PC-9 (cell line): Measurements from ENCODE around the gene PER1. TPM values are rescaled to one million over a fixed set of nuclear protein-coding genes. Genes with fewer than 3 reads are reported as not detected.

Source experiments
- BruUV-seq: library from RNA; stranded (reverse); fragments of 400-500 nt; replicated peaks from 2 replicates; lab custom pipeline; 2021; lab: Mats Ljungman, UMichigan
- CTCF ChIA-PET: fragments of 300-600 bp; sonication (Branson Sonifier 250); formaldehyde crosslinking; loops from one replicate; lab custom pipeline; 2022; ENCODE audit warnings: antibody characterized with exemption; lab: Charles Lee
- POLR2A ChIA-PET: fragments of 300-600 bp; sonication (Branson Sonifier 250); formaldehyde crosslinking; loops from one replicate; lab custom pipeline; 2022; ENCODE audit warnings: antibody characterized with exemption; ENCODE audit not compliant: unreplicated experiment; lab: Charles Lee
- DNase-seq, 2 experiments: peaks; one replicate each; pipeline versions ENCODE4 v3.0.0 to v3.0.0-alpha.2; 2015 to 2022; ENCODE audit warnings: mixed read lengths in 1 of 2
- H2AFZ ChIP-seq: fragments of 200-600 bp; sonication (generic); 2 replicates; pipeline ENCODE4 v1.8.1; 2017; ENCODE audit warnings: antibody characterized with exemption
- H3F3A ChIP-seq: fragments of 200-600 bp; sonication (generic); 2 replicates; pipeline ENCODE4 v1.8.1; 2017; ENCODE audit warnings: antibody characterized with exemption, mild to moderate bottlenecking, low read depth; ENCODE audit not compliant: insufficient read depth
- H3K27ac ChIP-seq: fragments of 200-600 bp; sonication (generic); 2 replicates; pipeline ENCODE4 v1.6.1; 2016; ENCODE audit warnings: mixed run types
- H3K27me3 ChIP-seq: fragments of 200-600 bp; sonication (generic); 2 replicates; pipeline ENCODE4 v1.6.1; 2016; ENCODE audit warnings: low read depth, mixed run types; ENCODE audit not compliant: insufficient read depth
- H3K36me3 ChIP-seq: fragments of 200-600 bp; sonication (generic); 2 replicates; pipeline ENCODE4 v1.6.1; 2016; ENCODE audit warnings: low read depth, mixed run types
- H3K4me1 ChIP-seq: fragments of 200-600 bp; sonication (generic); replicated peaks from 2 replicates; pipeline ENCODE4 v1.6.1; 2016; ENCODE audit warnings: mixed run types; ENCODE audit not compliant: insufficient read depth
- H3K4me2 ChIP-seq: fragments of 200-600 bp; sonication (generic); 2 replicates; pipeline ENCODE4 v1.6.1; 2017; ENCODE audit warnings: mixed run types
- H3K4me3 ChIP-seq: fragments of 200-600 bp; sonication (generic); 2 replicates; pipeline ENCODE4 v1.6.1; 2016; ENCODE audit warnings: mixed run types
- H3K79me2 ChIP-seq: fragments of 200-600 bp; sonication (generic); 2 replicates; pipeline ENCODE4 v1.6.1; 2017; ENCODE audit warnings: low read depth, mixed run types
- H3K9me2 ChIP-seq: fragments of 200-600 bp; sonication (generic); 2 replicates; pipeline ENCODE4 v1.8.1; 2017; ENCODE audit warnings: mild to moderate bottlenecking; ENCODE audit not compliant: insufficient read depth
- H3K9me3 ChIP-seq: fragments of 200-600 bp; sonication (generic); 2 replicates; pipeline ENCODE4 v1.8.1; 2016; ENCODE audit warnings: low read depth; ENCODE audit not compliant: insufficient read depth
- H4K20me1 ChIP-seq: fragments of 200-600 bp; sonication (generic); 2 replicates; pipeline ENCODE4 v1.8.1; 2017; ENCODE audit not compliant: insufficient read depth
- EZH2 ChIP-seq: fragments of 200-600 bp; sonication (generic); IDR thresholded peaks from 2 replicates; pipeline ENCODE4 v1.8.0; 2017; ENCODE audit warnings: antibody characterized with exemption, low read depth
- intact Hi-C: fragments of 100-400 bp; cut with micrococcal nuclease; formaldehyde crosslinking; loops from one replicate; pipeline ENCODE4 v1.10.0; 2022; ENCODE audit not compliant: unreplicated experiment
- total RNA-seq: library from RNA; stranded (reverse); gene quantifications from 2 replicates; pipeline ENCODE4 v1.2.3, GENCODE V29; 2021
- TF ChIP-seq, protein P1 (sequence below): fragments of 200-600 bp; sonication (generic); conservative IDR thresholded peaks from 2 replicates; pipeline ENCODE4 v1.6.1; 2017; ENCODE audit warnings: mixed run types, antibody characterized with exemption, mild to moderate bottlenecking, moderate library complexity

The PER1 gene
- total RNA-seq, 1 experiment from 2014 or later: 60.2 TPM

DNA sequence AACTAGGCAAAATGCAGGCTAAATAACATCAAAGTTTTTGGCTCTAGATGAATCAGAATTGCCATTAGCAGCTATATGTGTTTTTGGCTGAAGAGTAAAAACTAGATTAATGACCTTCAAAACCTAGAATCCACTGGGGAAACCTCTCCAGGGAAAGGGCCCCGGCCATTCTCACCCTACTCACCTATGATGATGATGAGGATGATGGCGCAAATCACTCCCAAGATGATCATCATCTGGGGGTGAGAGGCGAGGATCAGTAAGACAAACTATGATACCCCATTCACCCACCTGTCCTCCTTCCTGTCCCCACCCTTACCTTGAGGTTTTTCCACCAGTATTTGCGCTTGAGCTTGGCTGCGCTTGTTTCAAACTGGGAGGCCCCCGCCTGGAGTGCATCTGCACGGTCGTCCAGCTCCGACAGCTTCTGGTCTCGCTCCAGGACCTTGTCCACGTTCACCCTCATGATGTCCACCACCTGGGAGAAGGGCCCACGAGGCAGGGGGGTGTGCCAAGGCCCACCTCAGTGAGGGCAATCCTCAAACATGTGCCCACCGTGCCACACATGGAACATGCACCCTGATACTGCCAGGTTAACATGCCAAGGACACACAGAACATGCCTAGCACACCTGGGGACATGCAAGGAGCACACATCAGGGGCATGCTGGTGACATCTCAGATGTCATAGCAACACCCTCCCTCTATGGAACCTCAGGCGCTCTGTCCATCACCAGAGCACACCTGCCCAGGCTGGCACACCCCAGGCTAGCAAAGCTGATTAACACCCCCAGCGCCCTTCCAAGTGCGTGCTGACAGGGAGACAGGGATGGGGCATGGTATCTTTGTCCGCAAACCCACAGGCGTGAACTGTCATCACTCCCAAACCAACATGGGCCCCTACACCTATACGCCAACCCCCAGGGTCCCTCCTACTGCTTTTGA, 9.4 kb upstream of the PER1 start:
- intact Hi-C loops: no loop called here
- H3K4me3 ChIP-seq: peak overlapping the region; percentile 75
- peaks cover 10% of the 10 kb centered on the region; the same call in 1 of the 2 replicates for H3K79me2 ChIP-seq
- DNase-seq: no peak
- no peaks in the 10 kb centered on the region for H3K9me3 ChIP-seq
- H2AFZ ChIP-seq: no peak overlapping the region
- TF ChIP-seq, protein P1, sequence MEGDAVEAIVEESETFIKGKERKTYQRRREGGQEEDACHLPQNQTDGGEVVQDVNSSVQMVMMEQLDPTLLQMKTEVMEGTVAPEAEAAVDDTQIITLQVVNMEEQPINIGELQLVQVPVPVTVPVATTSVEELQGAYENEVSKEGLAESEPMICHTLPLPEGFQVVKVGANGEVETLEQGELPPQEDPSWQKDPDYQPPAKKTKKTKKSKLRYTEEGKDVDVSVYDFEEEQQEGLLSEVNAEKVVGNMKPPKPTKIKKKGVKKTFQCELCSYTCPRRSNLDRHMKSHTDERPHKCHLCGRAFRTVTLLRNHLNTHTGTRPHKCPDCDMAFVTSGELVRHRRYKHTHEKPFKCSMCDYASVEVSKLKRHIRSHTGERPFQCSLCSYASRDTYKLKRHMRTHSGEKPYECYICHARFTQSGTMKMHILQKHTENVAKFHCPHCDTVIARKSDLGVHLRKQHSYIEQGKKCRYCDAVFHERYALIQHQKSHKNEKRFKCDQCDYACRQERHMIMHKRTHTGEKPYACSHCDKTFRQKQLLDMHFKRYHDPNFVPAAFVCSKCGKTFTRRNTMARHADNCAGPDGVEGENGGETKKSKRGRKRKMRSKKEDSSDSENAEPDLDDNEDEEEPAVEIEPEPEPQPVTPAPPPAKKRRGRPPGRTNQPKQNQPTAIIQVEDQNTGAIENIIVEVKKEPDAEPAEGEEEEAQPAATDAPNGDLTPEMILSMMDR: no peak
- TF ChIP-seq EZH2: no peak
- ChIA-PET CTCF (interaction anchor here (0.6 kb wide), 2 partner anchors 25 to 37 kb away, joined by 3 to 21 read pairs; no protein-coding TSS in a partner anchor), POLR2A (no interaction called here)
- H3K4me1 ChIP-seq: peaks cover 8% of the 10 kb centered on the region; the same call in 1 of the 2 replicates
- H3K27me3 ChIP-seq: no peaks in the 10 kb centered on the region
- H3K27ac ChIP-seq: no peak overlapping the region
- no peaks in the 10 kb centered on the region for H3K36me3 ChIP-seq
- BruUV-seq: TSS peak; percentile 60
- no peaks in the 10 kb centered on the region for H3K9me2 ChIP-seq
- peak overlapping the region; percentile 89 for H3K4me2 ChIP-seq
- no peaks in the 10 kb centered on the region for H4K20me1 ChIP-seq
- H3F3A ChIP-seq: peaks cover 16% of the 10 kb centered on the region; the same call in 1 of the 2 replicates

GRCh38 chr17:8160741-8161221, 8.6 kb upstream of the PER1 start:
- peaks cover 8% of the 10 kb centered on the region; the same call in 1 of the 2 replicates for H3K4me1 ChIP-seq
- POLR2A ChIA-PET: no interaction called here
- no peak overlapping the region for H3K4me2 ChIP-seq
- no peaks in the 10 kb centered on the region for H3K36me3 ChIP-seq
- intact Hi-C loops: no loop called here
- H3K9me3 ChIP-seq: no peaks in the 10 kb centered on the region
- H3K27ac ChIP-seq: no peak overlapping the region
- no peaks in the 10 kb centered on the region for H3K9me2 ChIP-seq
- TF ChIP-seq, protein P1: no peak
- TF ChIP-seq EZH2: no peak
- H4K20me1 ChIP-seq: no peaks in the 10 kb centered on the region
- no peak overlapping the region for H3K4me3 ChIP-seq
- H3K27me3 ChIP-seq: no peaks in the 10 kb centered on the region
- peaks cover 10% of the 10 kb centered on the region; the same call in 1 of the 2 replicates for H3K79me2 ChIP-seq
- peaks cover 16% of the 10 kb centered on the region; the same call in 1 of the 2 replicates for H3F3A ChIP-seq
- DNase-seq: no peak
- CTCF ChIA-PET: interaction anchor here (0.6 kb wide), 3 partner anchors 26 to 66 kb away, joined by 3 to 21 read pairs (median 3); no protein-coding TSS in a partner anchor
- BruUV-seq: no TSS peak
- no peak overlapping the region for H2AFZ ChIP-seq

DNA sequence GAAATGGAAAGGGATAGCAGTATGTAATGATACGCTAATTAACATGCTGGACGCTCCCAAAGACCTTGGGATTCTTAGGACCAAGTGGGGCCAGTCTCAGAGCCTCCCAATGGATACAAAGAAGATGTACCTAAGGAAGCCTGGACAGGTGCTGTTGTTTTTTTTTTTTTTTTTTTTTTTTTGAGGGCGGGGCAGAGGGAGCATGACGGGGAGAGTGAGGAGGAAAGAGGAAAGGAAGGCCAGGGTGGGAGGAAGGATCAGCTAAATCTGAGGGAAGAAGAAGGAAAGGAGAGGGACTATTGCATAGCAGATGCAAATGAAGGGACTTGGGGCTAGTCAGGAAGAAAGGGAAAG, 8.0 kb upstream of the PER1 start:
- H3K9me2 ChIP-seq: no peaks in the 10 kb centered on the region
- no peak overlapping the region for H3K4me2 ChIP-seq
- intact Hi-C loops: no loop called here
- no peaks in the 10 kb centered on the region for H3K36me3 ChIP-seq
- no peaks in the 10 kb centered on the region for H3K9me3 ChIP-seq
- H3K27ac ChIP-seq: no peak overlapping the region
- BruUV-seq: no TSS peak
- H2AFZ ChIP-seq: no peak overlapping the region
- DNase-seq: no peak
- peaks cover 18% of the 10 kb centered on the region; the same call in 1 of the 2 replicates for H3F3A ChIP-seq
- H3K4me1 ChIP-seq: peaks cover 14% of the 10 kb centered on the region
- no peak for TF ChIP-seq EZH2
- TF ChIP-seq, protein P1: no peak
- no peak overlapping the region for H3K4me3 ChIP-seq
- no peaks in the 10 kb centered on the region for H4K20me1 ChIP-seq
- no peaks in the 10 kb centered on the region for H3K27me3 ChIP-seq
- POLR2A ChIA-PET: no interaction called here
- CTCF ChIA-PET: interaction anchor here (0.6 kb wide), 1 partner anchor 66 kb away, joined by 3 read pairs; no protein-coding TSS in a partner anchor
- H3K79me2 ChIP-seq: peaks cover 11% of the 10 kb centered on the region; the same call in 1 of the 2 replicates
